Measurements from ENCODE around the gene ERCC5.

DNA sequence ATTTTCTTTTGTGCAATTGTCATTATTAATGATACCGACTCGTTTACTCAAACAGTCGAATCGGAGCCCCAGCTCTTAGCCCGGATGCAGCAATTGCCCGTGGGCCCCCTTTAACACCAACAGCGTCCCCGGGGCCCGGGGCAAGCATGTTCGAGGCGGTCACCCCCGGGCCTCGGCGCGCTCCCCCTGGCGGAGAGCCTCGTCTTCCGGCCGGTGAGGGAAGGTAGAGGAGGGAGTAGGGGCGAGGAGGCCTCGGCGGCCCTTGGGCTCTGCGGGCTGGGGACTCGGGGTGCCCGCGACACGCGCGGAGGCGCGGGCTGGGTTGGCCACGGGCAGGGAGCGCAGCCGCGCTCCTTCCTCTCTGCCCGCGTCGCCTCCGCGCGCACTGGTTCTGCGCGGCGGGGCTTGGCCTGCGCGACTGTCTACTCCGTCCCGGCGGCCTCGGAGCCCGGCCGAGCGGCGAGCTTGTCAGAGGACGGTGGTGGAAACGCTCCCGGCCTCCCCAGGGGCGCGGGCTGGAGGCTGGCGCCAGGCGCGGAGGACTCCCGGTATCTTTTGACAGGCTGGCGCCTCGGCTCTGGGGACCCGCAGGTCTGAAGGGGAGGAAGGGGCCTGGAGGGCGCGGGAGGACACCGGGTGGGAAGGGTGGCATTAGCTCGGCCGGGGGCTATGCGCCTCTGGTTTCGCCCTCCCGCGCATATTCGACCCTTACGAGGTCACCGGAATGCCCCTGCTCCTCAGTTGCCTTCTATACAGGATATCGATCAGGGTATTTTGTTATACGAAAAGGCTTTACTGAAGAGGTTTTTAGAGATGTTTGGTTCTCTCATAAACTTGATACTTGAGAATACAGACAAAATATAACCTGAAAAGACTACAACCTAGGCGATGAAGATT lies 45.4 kb upstream of the ERCC5 start:
- TF ChIP-seq POLR2A (conservative IDR thresholded peaks at IDR 0.05) = peak; percentile 58; the same call in 1 of the 2 replicates
- TF ChIP-seq ZNF311 (CRISPR knock-in tag; IDR thresholded peaks at IDR 0.05) = no peak
- TF ChIP-seq, protein P1, sequence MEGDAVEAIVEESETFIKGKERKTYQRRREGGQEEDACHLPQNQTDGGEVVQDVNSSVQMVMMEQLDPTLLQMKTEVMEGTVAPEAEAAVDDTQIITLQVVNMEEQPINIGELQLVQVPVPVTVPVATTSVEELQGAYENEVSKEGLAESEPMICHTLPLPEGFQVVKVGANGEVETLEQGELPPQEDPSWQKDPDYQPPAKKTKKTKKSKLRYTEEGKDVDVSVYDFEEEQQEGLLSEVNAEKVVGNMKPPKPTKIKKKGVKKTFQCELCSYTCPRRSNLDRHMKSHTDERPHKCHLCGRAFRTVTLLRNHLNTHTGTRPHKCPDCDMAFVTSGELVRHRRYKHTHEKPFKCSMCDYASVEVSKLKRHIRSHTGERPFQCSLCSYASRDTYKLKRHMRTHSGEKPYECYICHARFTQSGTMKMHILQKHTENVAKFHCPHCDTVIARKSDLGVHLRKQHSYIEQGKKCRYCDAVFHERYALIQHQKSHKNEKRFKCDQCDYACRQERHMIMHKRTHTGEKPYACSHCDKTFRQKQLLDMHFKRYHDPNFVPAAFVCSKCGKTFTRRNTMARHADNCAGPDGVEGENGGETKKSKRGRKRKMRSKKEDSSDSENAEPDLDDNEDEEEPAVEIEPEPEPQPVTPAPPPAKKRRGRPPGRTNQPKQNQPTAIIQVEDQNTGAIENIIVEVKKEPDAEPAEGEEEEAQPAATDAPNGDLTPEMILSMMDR (IDR thresholded peaks at IDR 0.05 in 2 of 3, conservative IDR thresholded peaks at IDR 0.05 in 1 of 3; ENCODE audit: insufficient read depth in 2 of 3, low read depth in 1 of 3, low read length in 3 of 3) = peak; percentile 59 to 75 (median 66)
- TF ChIP-seq TCF7 (IDR thresholded peaks at IDR 0.05; ENCODE audit: borderline replicate concordance) = no peak
- no peak for TF ChIP-seq GATA2 (CRISPR knock-in tag; IDR thresholded peaks at IDR 0.05)
- TF ChIP-seq EP300 (IDR thresholded peaks at IDR 0.05; ENCODE audit: low read length) = no peak; the same call in 1 of the 2 replicates

Data from K562 (cell line).